Lower leg skin (tissue), 3 donors: ENCODE data around the gene SLC29A3.

ENCODE experiments used
- CTCF ChIP-seq, 3 donors: fragments of 450-650 bp; IDR thresholded peaks; one replicate each; pipeline ENCODE4 v1.5.1; 2016; ENCODE audit warnings: antibody characterized with exemption in 3 of 3, mild to moderate bottlenecking in 3 of 3, moderate library complexity in 2 of 3
- POLR2A ChIP-seq, 2 donors: fragments of 450-650 bp; IDR thresholded peaks; one replicate each; pipeline ENCODE4 v1.6.1; 2016 to 2017; ENCODE audit warnings: antibody characterized with exemption in 2 of 2, mild to moderate bottlenecking in 1 of 2, moderate library complexity in 1 of 2

GRCh38 chr10:71292624-71293445 lies 26.2 kb upstream of the SLC29A3 start:
- TF ChIP-seq CTCF (IDR thresholded peaks at IDR 0.05) (no peak), POLR2A (IDR thresholded peaks at IDR 0.05) (no peak)
